ENCODE measurements around the gene SIGLEC7. TPM values are rescaled to one million over a fixed set of nuclear protein-coding genes. Genes with fewer than 3 reads are reported as not detected.

Gene SIGLEC7
- not detected for total RNA-seq

DNA sequence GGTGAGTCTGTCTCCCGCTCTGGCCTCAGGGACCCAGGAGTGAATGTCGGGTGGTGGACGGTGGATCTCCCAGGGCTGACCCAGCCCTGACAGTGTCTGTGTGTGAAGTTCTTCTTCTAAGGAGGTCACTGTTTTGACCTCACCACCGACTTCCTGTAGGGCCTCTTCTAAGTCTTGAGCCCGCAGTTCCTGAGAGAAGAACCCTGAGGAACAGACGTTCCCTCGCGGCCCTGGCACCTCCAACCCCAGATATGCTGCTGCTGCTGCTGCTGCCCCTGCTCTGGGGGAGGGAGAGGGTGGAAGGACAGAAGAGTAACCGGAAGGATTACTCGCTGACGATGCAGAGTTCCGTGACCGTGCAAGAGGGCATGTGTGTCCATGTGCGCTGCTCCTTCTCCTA, at the start of gene SIGLEC7:
SIGLEC7 (plus strand) TSS at position 183 of the 400 bp plus-strand sequence; CDS start at position 252, 69 bp downstream.
- 49% methylated on average over 14 of the region's 14 CpGs for WGBS, 2 donors
- Histone ChIP-seq H3K27me3 (no peaks in the 10 kb centered on the region), H3K4me1 (no peaks in the 10 kb centered on the region), H3K9me3 (no peaks in the 10 kb centered on the region), H3K4me3 (no peak within 1 kb of the TSS), H3K36me3 (replicated peaks in 1 of 2; ENCODE audit: insufficient read depth in 1 of 2, low read depth in 2 of 2) (no peaks in the 10 kb centered on the region), H3K27ac (peak within 1 kb of the TSS in 1 of 4 donors; percentile 63)
- intact Hi-C loops (cut with DNase I): no loop called here
- TF ChIP-seq, protein P1, sequence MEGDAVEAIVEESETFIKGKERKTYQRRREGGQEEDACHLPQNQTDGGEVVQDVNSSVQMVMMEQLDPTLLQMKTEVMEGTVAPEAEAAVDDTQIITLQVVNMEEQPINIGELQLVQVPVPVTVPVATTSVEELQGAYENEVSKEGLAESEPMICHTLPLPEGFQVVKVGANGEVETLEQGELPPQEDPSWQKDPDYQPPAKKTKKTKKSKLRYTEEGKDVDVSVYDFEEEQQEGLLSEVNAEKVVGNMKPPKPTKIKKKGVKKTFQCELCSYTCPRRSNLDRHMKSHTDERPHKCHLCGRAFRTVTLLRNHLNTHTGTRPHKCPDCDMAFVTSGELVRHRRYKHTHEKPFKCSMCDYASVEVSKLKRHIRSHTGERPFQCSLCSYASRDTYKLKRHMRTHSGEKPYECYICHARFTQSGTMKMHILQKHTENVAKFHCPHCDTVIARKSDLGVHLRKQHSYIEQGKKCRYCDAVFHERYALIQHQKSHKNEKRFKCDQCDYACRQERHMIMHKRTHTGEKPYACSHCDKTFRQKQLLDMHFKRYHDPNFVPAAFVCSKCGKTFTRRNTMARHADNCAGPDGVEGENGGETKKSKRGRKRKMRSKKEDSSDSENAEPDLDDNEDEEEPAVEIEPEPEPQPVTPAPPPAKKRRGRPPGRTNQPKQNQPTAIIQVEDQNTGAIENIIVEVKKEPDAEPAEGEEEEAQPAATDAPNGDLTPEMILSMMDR (IDR thresholded peaks at IDR 0.05): no peak
- peak in 1 of 3 donors; percentile 48 for TF ChIP-seq POLR2A (IDR thresholded peaks at IDR 0.05)
- DNase-seq (peak in 1 of 4 donors; percentile 72), ATAC-seq (no peak)

DNA sequence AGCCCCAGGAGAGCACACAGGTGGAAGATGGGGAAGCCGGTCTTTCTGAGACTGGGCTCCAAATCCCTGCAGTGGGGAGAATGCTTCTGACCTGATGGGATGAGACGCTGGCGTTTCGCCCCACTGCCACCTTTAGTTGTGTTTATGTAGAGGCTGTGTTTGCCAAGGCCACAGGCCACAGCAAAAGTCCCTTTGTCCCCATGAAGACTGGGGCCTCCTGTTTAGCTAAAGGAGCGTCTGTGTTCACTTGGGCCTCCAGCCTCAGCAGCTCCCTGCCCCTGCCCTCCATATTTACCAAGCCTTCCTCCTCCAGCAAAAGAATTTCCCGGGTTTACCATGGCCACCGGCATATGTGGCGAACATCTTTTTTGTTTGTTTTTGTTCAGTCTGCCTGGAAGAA, 49.0 kb upstream of the SIGLEC7 start:
- no peak overlapping the region for H3K27ac ChIP-seq
- peak in 1 of 4 donors; percentile 40 for DNase-seq
- peaks cover 5% of the 10 kb centered on the region for H3K4me1 ChIP-seq

DNA sequence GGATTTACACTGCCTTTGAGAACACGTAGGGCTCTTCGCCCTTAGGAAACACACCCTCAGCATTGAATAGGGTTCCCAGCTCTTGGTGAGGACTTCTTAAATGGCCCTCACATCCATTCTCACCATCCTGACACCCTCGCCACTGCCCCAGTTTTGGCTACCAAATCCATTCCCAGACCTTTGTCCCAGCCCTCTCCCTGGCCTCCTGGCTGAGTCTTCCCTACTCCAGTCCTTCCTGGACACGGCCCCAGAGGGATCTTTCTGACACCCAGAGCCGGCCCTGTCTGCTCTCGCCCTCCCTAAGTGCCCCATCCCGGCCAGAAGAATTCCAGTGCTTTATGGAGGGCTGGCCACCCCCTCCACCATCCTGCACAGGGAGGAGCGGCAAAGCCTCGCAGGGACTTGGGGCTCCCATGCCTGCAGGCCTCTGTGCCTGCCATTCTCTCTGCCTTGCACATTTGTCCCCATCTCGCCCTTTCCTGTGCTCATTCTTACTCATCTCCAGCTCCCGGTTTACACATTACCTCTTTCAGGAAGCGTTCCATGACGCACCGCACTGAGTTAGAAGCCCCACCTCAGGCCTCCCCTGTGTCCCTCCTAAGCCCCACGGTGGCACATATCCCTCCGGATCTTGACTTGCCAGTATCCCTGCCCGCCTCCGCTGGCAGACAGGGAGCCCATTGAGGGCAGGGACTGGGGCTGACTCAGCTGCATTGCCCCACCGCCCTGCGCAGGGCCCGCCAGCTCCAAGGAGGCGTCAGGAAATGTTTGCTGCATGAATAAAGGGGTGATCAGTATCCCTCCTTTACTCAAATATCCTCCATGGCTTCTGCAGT, 48.4 kb upstream of the SIGLEC7 start:
- peaks cover 5% of the 10 kb centered on the region for H3K4me1 ChIP-seq
- DNase-seq (no peak), ATAC-seq (no peak)
- no peaks in the 10 kb centered on the region for H3K27me3 ChIP-seq
- no peak overlapping the region for H3K4me3 ChIP-seq
- no peaks in the 10 kb centered on the region for H3K36me3 ChIP-seq (replicated peaks in 1 of 2; ENCODE audit: insufficient read depth in 1 of 2, low read depth in 2 of 2)
- WGBS, 2 donors: 76 to 81% methylated on average over 22 of the region's 22 CpGs
- TF ChIP-seq, protein P1 (IDR thresholded peaks at IDR 0.05): no peak
- no peak overlapping the region for H3K27ac ChIP-seq
- no peaks in the 10 kb centered on the region for H3K9me3 ChIP-seq
- intact Hi-C loops (cut with DNase I): loop anchor here (10.0 kb wide), 1 partner anchor 159 kb away; no protein-coding TSS in a partner anchor

More for the DNA sequence above, 49.0 kb upstream of the SIGLEC7 start:
- no peak overlapping the region for H3K4me3 ChIP-seq
- TF ChIP-seq POLR2A (IDR thresholded peaks at IDR 0.05): no peak
- TF ChIP-seq, protein P1 (IDR thresholded peaks at IDR 0.05): no peak
- intact Hi-C loops (cut with DNase I): loop anchor here (10.0 kb wide), 1 partner anchor 158 kb away; no protein-coding TSS in a partner anchor
- WGBS, 2 donors: 44 to 54% methylated on average over 4 to 7 of the region's 8 CpGs
- H3K27me3 ChIP-seq: no peaks in the 10 kb centered on the region
- H3K9me3 ChIP-seq: no peaks in the 10 kb centered on the region
- no peaks in the 10 kb centered on the region for H3K36me3 ChIP-seq (replicated peaks in 1 of 2; ENCODE audit: insufficient read depth in 1 of 2, low read depth in 2 of 2)
- no peak for ATAC-seq

DNA sequence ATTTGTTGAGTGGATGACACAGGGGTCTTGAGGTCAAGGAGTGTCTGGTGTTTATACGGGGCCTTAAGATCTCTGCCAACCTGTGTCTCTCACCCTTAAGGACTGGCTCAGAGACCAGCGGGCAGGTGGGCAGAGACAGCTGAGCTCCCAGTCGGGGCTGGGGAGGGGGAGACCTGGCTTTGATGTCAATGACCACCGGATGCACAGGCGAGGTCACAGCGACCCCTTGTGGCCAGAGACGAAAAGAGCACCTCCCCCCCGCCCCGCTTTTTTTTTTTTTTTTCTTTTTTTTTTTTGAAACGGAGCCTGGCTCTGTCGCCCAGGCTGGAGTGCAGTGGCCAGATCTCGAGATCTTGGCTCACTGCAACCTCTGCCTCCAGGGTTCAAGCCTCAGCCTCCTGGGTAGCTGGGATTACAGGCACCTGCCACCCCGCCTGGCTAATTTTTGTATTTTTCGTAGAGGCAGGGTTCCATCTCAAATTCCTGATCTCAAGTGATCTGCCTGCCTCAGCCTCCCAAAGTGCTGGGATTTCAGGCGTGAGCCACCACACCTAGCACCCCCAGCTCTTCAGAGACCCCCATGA, 47.3 kb upstream of the SIGLEC7 start:
- intact Hi-C loops (cut with DNase I): loop anchor here (5.0 to 10.0 kb wide), 2 partner anchors 72 to 160 kb away; no protein-coding TSS in a partner anchor
- WGBS, 2 donors: 24 to 26% methylated on average over 14 to 15 of the region's 15 CpGs
- Histone ChIP-seq H3K9me3 (no peaks in the 10 kb centered on the region), H3K4me1 (peaks cover 5% of the 10 kb centered on the region), H3K27ac (no peak overlapping the region), H3K36me3 (replicated peaks in 1 of 2; ENCODE audit: insufficient read depth in 1 of 2, low read depth in 2 of 2) (no peaks in the 10 kb centered on the region), H3K4me3 (no peak overlapping the region), H3K27me3 (no peaks in the 10 kb centered on the region)
- TF ChIP-seq POLR2A (IDR thresholded peaks at IDR 0.05): no peak
- TF ChIP-seq, protein P1 (IDR thresholded peaks at IDR 0.05): peak; percentile 54 to 90 (median 66)
- no peak for ATAC-seq
- DNase-seq: peak in 3 of 4 donors; percentile 52 to 56 (median 54)
